ENCODE results near the gene KRTAP19-8.

GRCh38 chr21:31064803-31065202 is 26.5 kb upstream of the KRTAP19-8 start:
- TF ChIP-seq, protein P1, sequence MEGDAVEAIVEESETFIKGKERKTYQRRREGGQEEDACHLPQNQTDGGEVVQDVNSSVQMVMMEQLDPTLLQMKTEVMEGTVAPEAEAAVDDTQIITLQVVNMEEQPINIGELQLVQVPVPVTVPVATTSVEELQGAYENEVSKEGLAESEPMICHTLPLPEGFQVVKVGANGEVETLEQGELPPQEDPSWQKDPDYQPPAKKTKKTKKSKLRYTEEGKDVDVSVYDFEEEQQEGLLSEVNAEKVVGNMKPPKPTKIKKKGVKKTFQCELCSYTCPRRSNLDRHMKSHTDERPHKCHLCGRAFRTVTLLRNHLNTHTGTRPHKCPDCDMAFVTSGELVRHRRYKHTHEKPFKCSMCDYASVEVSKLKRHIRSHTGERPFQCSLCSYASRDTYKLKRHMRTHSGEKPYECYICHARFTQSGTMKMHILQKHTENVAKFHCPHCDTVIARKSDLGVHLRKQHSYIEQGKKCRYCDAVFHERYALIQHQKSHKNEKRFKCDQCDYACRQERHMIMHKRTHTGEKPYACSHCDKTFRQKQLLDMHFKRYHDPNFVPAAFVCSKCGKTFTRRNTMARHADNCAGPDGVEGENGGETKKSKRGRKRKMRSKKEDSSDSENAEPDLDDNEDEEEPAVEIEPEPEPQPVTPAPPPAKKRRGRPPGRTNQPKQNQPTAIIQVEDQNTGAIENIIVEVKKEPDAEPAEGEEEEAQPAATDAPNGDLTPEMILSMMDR (IDR thresholded peaks at IDR 0.05), result no peak
- TF ChIP-seq POLR2A (IDR thresholded peaks at IDR 0.05), result no peak
